C1 segment of cervical spinal cord (tissue), 14 donors: ENCODE results near the gene RHOBTB1.
"Not testable (repeated sequence)": the region's sequence is repeated elsewhere in the genome, so short reads cannot be mapped to it uniquely, and the experiment has no call there.

Experiments used
- DNase-seq, 14 donors: peaks; one replicate each; lab custom pipeline; 2025; lab: John Stamatoyannopoulos, UW

RHOBTB1 gene

GRCh38 chr10:60906825-60907224, 37.2 kb downstream of the RHOBTB1 start:
- DNase-seq = not testable (repeated sequence)

GRCh38 chr10:60906411-60906810, 37.6 kb downstream of the RHOBTB1 start:
- DNase-seq = no peak

- DNase-seq = no peak
These were observed 38.4 kb downstream of the RHOBTB1 start for GRCh38 chr10:60905580-60905979.

- DNase-seq = no peak
These were observed 40.9 kb downstream of the RHOBTB1 start for GRCh38 chr10:60903096-60903495.

- DNase-seq = peak in 11 of 14 donors; percentile 16 to 77 (median 66)
These were observed 42.3 kb downstream of the RHOBTB1 start for GRCh38 chr10:60901561-60902235.

GRCh38 chr10:60899266-60899665, 44.7 kb downstream of the RHOBTB1 start:
- no peak for DNase-seq

GRCh38 chr10:60898321-60898720, 45.7 kb downstream of the RHOBTB1 start:
- DNase-seq = no peak

- no peak for DNase-seq
These were observed 47.2 kb downstream of the RHOBTB1 start for GRCh38 chr10:60896810-60897209.

GRCh38 chr10:60896033-60896432, 48.0 kb downstream of the RHOBTB1 start:
- DNase-seq = no peak

GRCh38 chr10:60894786-60895185, 49.2 kb downstream of the RHOBTB1 start:
- DNase-seq = no peak

GRCh38 chr10:60893231-60893630, 50.8 kb downstream of the RHOBTB1 start:
- no peak for DNase-seq

- DNase-seq = no peak
These were observed 51.4 kb downstream of the RHOBTB1 start for GRCh38 chr10:60892571-60892970.

GRCh38 chr10:60890811-60891210, 53.2 kb downstream of the RHOBTB1 start:
- no peak for DNase-seq

- DNase-seq = no peak
These were observed 60.8 kb downstream of the RHOBTB1 start for GRCh38 chr10:60883187-60883586.

GRCh38 chr10:60878224-60878623, 65.8 kb downstream of the RHOBTB1 start:
- no peak for DNase-seq

GRCh38 chr10:60877777-60878120, 66.2 kb downstream of the RHOBTB1 start:
- DNase-seq = no peak

GRCh38 chr10:60877061-60877776, 66.8 kb downstream of the RHOBTB1 start:
- DNase-seq = no peak

- no peak for DNase-seq
These were observed 70.2 kb downstream of the RHOBTB1 start for GRCh38 chr10:60873758-60874157.

- no peak for DNase-seq
These were observed 71.5 kb downstream of the RHOBTB1 start for GRCh38 chr10:60872451-60872850.

- no peak for DNase-seq
These were observed 72.8 kb downstream of the RHOBTB1 start for GRCh38 chr10:60871215-60871614.

GRCh38 chr10:60870803-60871202, 73.2 kb downstream of the RHOBTB1 start:
- DNase-seq = no peak

GRCh38 chr10:60870416-60870728, 73.6 kb downstream of the RHOBTB1 start:
- DNase-seq = peak in 1 of 14 donors; percentile 8

GRCh38 chr10:60869652-60870415, 74.2 kb downstream of the RHOBTB1 start:
- no peak for DNase-seq
